SKM-1 (cell line): ENCODE data around the gene ACTL8.

Source experiments
- DNase-seq: peaks from one replicate; lab custom pipeline; 2025; ENCODE audit not compliant: unreplicated experiment; lab: John Stamatoyannopoulos, UW

The ACTL8 gene

DNA sequence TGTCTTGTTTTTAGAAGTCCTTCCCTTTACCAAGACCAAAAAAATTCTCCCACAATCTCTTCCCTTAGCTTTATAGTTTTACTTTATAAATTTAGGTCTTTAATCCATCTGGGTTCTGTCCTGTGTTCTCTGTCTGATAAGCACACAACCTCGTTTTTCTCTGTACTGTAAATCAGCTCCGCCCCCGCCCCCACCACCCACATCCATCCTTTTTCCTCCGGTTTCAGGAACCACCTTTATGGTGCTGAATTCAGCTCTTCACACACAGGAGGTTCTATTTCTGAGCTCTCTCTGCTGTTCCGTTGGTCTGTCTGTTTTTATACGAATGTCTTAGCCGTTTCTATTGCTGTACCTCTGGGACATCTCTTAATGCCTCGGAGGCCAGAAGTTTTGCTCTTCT is 44.5 kb downstream of the ACTL8 start:
- no peak for DNase-seq

DNA sequence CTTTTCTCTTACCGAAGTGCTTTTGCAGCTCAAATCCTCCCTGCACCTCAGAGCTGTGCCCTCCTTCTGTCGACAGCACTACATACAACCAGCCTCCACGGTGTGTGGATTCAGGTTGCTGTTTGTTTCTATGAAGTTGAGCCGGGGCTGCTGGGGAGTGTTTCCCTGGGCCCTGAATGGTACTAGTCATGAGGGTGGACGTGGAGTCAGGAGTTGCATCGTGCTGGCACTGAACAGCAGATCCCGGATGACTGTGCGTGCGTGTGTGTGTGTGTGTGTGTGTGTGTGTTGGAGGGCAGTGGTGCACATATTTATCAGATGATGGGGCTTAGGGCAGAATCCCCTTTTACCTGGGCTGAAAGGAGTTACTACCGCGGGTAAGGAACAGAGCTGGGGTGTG is 47.0 kb downstream of the ACTL8 start:
- DNase-seq, result no peak

DNA sequence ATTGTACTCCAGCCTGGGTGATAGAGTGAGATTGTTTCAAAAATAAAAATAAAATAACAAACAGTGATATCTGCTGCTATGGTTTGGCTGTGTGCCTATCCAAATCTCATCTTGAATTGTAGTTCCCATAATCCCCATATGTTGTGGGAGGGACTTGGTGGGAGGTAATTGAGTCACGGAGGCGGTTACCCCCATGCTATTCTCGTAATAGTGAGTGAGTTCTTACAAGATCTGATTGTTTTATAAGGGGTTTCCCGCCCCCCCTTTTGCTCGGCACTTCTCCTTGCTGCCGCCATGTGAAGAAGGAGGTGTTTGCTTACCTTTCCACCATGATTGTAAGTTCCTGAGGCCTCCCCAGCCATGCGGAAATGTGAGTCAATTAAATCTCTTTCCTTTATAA is 47.8 kb downstream of the ACTL8 start:
- DNase-seq, result no peak

DNA sequence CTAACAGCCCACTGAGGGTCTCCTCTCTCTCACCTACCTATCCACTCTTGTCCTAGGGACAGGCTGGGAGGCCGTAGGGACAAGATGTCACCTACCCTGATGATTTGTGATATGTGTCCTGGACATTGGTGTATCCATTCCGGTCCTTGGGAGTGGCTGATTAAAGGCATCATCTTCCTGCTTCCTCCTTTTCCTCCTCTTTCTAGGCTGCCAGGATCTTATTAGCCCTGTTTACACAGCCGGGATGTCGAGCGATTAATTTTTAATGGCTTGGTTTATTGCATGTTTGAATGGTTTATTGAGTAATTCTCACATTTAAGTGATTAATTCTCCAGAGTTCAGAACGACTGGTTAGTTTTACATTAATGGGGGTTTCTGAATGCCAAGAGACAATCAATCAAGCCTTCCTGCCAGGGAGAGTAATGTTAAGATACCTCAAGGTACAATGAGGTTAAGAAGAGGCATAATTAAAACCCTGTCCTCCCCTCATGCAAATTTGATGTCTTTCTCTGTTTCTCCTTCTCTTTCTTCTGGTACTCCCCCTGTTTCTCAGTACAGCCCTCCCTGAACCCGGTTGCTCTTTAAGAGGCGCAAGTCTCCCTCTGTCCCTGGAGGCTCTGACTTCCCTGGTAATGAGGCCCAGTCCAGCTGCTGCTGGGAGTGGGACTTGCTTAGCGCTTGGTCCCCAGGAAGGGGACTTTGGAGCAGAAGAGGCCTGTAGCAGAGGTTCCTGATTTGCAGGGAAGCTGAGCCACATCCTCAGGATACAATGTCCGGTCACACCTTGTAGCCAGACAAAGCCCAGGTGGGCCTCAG is 50.9 kb downstream of the ACTL8 start:
- DNase-seq, result no peak

DNA sequence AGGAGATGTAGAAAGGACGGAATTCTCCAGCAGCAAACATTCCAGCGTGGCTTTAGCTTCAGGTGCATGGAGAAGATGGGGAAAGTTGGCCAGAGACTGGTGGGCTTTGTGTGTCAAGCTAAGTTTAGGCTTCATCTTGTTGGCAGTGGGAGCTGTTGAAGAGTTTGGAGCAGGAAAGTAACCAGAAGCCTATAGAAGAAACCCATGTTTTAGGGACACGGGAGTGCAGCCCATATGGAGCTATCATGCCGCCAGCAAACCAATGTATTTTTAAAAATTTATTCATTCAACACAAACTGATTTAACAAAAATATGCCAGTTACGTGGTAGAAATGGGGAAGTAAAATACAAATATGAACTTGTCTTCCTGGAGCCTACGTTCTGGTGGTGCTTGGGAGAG is 53.7 kb downstream of the ACTL8 start:
- no peak for DNase-seq

DNA sequence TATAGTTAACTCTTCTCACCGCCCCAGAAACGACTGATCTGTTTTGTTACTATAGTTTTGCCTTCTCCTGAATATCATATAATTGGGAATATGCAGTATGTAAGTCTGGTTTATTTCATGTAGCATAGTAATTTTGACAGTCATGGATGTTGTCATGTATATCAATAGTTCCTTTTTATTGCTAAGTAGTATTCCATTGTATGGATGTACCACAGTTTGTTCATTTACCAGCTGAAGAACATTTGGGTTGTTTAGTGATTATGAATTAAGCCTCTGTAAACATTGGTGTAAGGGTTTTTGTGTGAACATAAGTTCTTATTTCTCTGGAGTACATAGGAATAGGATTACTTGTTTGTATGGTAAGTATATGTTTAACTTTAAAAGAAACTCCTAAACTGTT is 55.5 kb downstream of the ACTL8 start:
- no peak for DNase-seq

DNA sequence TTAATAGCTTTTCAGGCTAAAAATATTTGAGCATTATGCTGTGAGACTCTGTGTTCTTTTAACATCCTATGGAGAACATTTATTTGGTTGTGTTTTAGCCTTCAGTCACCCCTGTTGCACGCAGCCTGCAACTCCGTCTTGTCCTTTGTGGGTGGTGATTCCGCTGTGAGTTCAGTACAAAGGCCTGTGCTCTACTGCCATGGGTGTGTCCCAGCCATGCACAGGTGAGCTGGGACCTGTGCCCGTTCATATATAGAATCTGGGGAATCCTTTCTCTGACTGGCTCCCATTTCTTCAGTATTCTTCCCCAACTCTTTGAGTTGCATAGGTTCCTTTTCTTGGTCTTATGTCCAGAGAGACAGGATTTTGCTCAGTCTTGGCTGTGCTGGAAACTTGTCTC is 61.4 kb downstream of the ACTL8 start:
- DNase-seq, result no peak

DNA sequence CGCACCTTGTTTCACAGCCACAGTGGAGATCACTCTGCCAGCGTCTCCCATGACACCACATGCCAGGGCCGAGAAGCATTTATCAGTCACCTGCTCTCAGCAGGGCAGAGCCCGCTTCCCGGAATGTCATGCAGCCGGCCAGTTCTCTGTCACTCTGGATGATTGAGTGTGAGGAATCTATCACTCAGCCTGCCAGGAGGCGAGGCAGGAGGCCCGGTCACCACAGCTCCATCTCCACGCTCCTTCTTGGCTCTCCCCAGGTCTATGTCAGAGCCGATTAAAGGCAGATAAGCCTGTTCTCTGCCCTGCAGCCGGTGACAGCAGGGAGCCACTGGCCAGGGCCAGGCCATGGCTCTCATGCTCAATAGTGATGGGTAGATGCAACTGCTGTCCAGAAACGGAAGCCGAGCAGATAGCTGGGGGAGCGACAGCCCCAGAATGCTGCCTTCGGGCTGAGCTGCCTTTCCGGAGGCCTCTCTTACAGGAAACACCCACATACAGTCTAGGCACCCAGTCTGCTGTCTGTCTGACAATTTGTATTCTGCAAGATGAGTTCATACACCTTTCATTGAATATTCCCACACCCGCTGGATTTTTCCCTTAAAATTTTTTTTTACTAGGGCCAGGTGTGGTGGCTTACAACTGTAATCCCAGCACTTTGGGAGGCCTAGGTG is 64.1 kb downstream of the ACTL8 start:
- DNase-seq, result no peak

DNA sequence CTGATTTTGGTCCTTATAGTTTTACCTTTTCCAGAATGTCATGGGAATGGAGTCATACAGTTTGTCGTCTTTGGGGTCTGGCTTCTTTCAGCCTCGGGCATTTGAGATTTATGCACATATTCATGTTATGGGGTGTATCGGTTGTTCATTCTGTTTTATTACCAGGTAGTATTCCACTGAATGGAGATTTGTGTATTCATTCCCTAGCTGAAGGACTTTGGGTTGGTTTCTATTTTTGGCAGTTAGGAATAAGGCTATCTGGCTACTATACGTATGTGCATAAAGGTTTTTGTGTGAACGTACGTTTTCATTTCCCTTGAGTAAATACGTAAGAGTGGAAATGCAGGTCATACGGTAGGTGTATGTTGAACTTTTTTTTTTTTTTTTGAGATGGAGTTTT is 65.1 kb downstream of the ACTL8 start:
- DNase-seq, result no peak

DNA sequence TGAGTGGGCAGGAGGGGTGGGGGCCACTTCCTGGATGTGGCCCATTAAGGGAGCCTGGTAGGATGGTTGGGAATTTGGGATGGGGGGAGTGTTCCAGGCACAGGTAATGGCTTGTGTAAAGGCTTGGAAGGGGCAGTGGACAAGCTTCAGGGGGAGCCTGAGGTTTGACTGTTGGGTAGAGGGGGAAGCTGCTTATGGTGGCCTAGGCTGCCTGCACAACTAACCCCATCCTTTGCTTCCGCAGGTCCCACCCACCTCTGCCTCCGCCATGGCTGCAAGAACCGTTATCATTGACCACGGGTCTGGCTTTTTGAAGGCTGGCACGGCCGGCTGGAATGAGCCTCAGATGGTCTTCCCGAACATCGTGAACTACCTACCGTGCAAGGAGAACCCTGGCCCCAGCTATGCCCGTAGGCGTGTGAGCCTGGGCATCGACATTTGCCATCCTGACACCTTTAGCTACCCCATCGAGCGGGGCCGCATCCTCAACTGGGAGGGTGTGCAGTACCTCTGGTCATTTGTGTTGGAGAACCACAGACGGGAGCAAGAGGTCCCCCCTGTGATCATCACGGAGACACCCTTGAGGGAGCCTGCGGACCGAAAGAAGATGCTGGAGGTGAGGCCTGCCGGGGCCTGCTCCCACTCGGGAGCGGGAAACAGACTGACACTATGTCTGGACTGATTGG is 67.8 kb downstream of the ACTL8 start:
- no peak for DNase-seq

DNA sequence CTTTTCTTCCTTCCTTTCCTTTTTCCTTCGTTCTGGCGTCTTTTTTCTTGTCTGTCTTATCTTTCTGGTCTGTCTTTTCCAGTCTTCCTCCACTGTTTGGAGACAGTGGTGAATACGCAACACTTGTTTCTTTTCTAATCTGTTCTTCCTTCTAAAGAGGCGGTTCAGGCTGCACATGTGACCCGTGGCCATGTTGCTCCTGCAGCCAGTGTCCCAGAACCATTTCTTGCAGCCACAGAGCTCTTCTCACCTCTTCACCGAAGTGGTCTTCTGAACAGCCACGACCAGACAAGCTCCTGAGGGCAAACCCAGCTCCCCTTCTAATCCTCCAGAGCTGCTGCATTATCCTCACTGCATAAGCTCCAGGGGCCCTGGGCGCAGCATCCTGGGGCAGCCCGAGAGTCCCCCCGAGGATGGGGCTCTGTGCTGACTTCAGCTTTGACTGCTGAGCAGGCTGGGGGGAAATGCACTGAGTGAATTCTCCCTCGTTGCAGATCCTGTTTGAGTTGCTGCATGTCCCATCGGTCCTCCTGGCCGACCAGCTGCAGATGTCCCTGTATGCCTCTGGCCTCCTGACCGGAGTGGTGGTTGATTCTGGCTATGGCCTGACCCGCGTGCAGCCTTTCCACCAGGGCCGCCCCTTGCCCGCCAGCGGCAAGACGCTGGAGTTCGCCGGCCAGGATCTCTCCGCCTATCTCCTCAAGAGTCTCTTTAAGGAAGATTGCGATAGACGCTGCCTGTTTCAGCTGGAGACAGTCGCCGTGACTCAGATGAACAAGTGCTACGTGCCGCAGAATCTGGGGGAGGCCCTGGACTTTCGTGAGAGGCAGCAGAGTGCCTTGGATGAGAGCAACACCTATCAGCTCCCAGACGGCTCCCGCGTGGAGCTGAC is 70.4 kb downstream of the ACTL8 start:
- DNase-seq, result no peak

DNA sequence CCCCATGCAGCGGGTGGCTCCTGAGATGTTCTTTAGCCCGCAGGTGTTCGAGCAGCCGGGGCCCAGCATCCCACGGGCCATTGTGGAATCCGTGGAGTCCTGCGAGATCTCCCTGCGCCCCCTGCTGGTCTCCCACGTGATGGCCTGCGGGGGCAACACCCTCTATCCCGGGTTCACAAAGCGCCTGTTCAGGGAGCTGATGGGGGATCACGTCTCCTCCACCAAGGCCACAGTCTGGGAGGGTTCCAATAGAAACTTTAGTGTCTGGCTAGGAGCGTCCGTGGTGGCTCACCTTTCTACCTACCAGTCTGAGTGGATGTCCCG is 71.0 kb downstream of the ACTL8 start:
- no peak for DNase-seq

DNA sequence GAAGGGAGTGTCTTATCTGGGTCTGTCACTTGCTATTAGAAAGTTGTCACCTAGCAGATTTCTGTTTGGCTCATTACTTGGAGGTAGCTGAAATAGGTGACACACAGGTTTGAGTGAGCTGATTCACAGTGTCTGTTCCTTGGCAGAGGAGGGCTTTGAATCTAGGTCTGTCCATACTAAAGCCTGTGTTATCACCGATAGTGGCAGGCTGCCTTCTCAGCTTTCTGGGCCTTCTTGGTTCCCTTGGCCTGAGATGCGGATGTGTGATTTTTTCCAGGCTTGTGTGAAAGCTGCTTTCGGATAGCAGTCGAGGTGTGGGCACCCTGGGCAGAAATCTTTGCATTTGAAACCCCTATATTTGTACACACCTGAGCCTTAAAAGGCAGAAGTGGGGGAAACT is 73.9 kb downstream of the ACTL8 start:
- DNase-seq, result no peak

DNA sequence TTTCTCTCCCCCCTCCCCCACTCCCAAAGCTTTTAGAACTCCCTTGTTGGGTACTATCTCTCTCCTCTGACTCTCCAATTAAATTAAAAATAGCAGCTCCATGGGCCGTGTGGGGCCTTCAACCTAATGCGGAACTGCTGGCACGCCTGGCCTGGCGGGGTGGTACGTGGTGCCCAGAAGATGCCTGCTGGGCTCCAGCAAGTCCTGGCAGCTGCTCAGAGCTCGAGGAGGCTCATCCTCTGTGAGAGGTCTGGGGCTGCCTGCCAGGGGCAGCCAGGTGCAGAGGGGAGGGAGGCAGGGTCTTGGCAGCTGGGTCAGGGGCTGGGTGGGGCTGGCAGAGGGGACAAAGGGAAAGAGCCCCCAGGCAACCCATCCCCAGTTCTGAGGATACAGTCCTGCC is 74.4 kb downstream of the ACTL8 start:
- DNase-seq, result no peak

DNA sequence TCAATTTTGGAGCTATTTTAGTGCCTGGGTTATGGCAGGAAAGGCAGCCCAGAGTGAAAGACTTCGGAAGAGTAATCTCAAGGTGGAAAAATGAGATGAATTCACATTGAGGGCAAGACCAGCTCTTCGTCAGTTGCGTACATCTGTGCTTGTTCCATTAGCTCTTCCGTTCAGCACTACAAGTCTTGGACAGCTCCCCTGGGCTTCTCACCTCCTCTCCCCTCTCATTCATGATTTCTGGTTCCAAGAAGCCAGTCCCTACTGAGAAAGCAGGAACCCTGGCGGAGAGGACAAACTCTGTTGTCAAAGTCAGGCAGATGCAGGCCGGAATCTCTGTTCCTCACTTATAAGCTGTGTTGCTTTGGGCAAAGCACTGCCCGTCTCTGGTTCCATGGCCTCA is 76.5 kb downstream of the ACTL8 start:
- DNase-seq, result no peak

DNA sequence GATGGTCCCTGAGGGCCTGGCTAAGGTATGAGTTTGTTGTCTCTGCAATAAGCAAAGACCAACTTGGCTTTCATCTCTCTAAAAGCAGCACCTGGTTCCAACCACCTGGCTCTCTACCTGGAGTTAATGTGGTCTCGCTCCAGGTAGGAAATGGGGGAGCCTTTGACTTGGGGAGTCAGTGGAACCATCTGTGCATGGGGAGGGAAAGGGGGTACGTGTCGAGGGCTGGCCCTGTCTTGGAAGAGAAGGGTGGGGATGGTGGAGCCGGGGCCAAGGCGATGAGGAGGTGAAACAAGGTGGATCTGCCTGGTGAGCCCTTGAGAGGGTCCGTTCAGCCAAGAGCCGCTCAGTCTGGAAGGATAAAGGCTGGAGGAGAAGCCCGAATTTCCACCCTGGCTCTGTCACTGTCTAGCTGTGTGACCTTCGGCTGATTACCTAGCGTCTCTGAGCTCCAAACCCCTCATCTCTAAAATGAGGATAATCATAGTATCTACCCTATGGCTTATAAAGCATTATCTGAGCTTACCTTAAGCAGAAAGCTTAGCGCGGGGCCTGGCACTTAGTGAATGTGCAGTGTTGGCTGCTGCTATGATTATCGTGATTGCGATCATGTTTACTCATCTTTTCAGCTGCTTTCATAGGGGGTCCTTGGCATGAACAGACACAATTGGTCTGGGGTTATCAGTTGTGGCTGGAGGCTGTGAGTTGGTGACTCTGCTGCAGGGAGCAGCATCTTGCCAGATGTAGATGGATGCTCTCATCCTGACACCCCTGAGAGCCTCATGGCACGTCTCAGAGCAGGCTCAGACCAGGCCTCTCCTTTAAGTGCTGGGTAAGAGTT is 78.7 kb downstream of the ACTL8 start:
- no peak for DNase-seq

DNA sequence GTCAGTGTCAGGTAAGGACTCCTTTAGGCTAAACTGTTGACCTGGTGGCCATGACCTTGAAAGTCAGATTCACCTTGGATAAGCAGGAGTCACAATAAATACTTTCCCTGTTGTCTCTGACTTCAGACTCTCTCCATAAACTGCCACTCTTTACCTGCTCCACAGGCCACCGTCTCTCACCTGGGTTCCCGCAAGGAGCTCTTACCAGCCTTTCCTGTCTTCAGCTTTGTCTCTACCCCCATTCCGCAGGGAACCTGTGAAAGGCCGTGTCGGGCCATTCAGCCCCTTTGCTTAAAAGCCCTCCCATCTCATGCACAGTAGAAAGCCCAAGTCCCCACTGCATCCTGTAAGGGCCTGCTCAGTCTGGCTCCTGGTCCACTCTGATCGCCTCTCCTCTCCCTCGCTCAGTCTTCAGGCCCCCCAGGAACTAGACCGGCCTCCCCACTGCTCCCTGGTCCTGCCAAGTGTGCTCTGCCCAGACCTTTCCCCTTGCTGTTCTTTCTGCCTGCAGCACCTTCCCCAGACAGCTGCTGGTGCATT is 79.5 kb downstream of the ACTL8 start:
- no peak for DNase-seq

DNA sequence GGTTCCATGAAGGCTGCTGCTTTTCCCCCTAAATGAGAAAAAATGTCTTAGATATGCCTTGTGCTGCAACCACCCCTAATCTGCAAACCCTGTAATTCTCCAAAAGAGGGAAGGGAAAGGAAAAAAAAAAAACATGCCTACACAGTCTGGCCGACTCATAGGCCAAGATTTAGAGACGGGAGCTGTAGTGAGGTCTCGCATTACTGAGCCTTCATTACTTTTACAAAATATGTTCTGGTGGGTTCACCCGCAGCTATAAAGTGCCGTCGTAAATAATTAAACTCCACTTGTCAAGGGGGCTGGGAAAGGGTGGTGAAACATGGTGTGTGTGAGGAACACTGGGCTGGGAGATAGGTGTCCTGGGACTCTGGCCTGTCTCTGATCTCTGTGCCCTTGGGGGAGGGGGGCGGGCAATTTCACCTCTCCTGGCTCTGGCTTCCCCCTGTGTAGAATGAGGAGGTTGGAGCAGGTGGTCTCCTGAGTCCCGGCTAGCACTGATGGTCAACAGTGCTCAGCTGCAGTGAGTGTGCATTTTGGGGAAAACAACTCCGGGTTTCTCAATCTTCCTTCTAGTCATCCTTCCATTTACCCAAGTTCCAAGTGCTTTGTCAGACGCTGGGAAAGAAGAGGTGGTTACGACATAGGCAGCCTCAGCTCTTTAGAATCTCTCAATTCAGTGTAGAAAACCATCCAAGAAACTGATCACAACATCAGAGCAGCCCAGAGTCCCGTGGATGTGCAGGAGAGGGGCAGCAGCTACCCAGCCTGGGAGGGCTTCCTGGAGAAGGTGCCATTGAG is 82.3 kb downstream of the ACTL8 start:
- DNase-seq, result no peak

DNA sequence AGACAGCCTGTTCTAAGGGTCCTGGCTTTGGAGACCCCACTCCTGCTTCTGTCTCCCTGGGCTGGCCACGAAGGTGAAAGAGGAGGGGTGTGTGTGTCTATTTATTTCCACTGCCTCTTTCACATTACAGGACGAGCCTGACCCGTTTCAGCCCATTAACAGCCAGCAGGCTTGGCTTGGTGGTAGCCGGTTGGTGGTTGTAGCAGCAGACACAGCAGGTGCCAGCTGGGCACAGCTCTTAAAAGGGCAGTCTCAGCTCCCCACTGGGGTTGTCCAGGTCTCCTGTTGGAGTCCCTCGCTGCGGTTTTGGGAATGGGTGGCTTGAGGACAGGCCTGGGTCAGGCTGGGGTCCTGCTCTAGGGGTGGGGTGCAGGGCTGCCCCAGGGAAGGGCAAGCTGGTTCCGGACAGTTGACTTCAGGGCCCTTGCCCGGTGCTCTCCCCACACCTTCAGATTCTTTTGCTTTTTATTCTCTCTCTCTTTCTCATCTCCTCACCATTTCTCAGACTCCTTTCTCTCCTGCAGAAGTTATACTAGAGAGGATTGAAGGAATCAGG is 84.6 kb downstream of the ACTL8 start:
- DNase-seq, result no peak
